K562 (cell line): ENCODE results near the gene EPB41L4B. TPM values are rescaled to one million over a fixed set of nuclear protein-coding genes. Genes with fewer than 3 reads are reported as not detected.

Source experiments
- ATAC-seq: fragments of 200-7000 bp; cut with Tn5 transposase; 3 replicates; pipeline ENCODE4 v1.9.1; 2020; ENCODE audit warnings: moderate library complexity
- BruUV-seq: library from RNA; stranded (reverse); fragments of 400-500 nt; replicated peaks from 2 replicates; lab custom pipeline; 2021; lab: Mats Ljungman, UMichigan
- CTCF ChIA-PET: fragments of 300-600 bp; formaldehyde crosslinking; extraction: SDS; loops from one replicate; lab custom pipeline; 2021; ENCODE audit warnings: low intra/inter-chr PET ratio; lab: Yijun Ruan, JAX
- POLR2A ChIA-PET: fragments of 300-600, 350-650 bp; sonication (Branson Sonifier 250); formaldehyde crosslinking; extraction: SDS; loops from one replicate; lab custom pipeline; 2021; ENCODE audit warnings: antibody characterized with exemption, inconsistent platforms; lab: Yijun Ruan, JAX
- DNase-seq, 4 experiments: peaks; one replicate each; pipeline versions ENCODE4 v3.0.0 to v3.0.0-alpha.2; 2011 to 2018; ENCODE audit warnings: low spot score in 3 of 4, mixed read lengths in 3 of 4; ENCODE audit errors: extremely low read depth in 1 of 4
- FAIRE-seq: peaks from 2 replicates; lab custom pipeline; 2011; peaks lifted over from hg19 to GRCh38; lab: Jason Lieb, UNC
- H2AFZ ChIP-seq: 2 replicates; pipeline ENCODE4 v1.6.0; 2011; ENCODE audit warnings: low read depth, low read length, control low read depth, inconsistent platforms
- H3K27ac ChIP-seq: fragments of 200-600 bp; 3 replicates; pipeline ENCODE4 v1.8.0; 2011; ENCODE audit warnings: low read depth, mild to moderate bottlenecking, control low read depth, inconsistent platforms, low read length, moderate library complexity, mixed read lengths; ENCODE audit errors: extremely low read depth
- H3K27me3 ChIP-seq, 2 experiments: fragments of 300-600 bp in 1 of 2; 2 replicates in 1 of 2; 3 replicates in 1 of 2; pipeline versions ENCODE4 v1.6.0 to v1.8.0; 2011; ENCODE audit warnings: inconsistent platforms in 2 of 2, low read length in 2 of 2, mild to moderate bottlenecking in 1 of 2, mixed read lengths in 1 of 2, moderate library complexity in 1 of 2; ENCODE audit not compliant: control insufficient read depth in 2 of 2, insufficient read depth in 2 of 2
- H3K36me3 ChIP-seq: fragments of 300-600 bp; 3 replicates; pipeline ENCODE4 v1.8.0; 2011; ENCODE audit warnings: mild to moderate bottlenecking, low read length, inconsistent platforms; ENCODE audit not compliant: control insufficient read depth, insufficient read depth
- H3K4me1 ChIP-seq, 2 experiments: fragments of 200-600 bp in 1 of 2; replicated peaks in 1 of 2; 2 replicates in 1 of 2; 3 replicates in 1 of 2; pipeline versions ENCODE4 v1.5.1 to v1.8.0; 2011; ENCODE audit warnings: inconsistent platforms in 2 of 2, low read length in 2 of 2, mild to moderate bottlenecking in 1 of 2, mixed read lengths in 1 of 2, moderate library complexity in 1 of 2; ENCODE audit not compliant: control insufficient read depth in 2 of 2, insufficient read depth in 2 of 2
- H3K4me2 ChIP-seq: 2 replicates; pipeline ENCODE4 v1.6.1; 2011; ENCODE audit warnings: low read length, control low read depth, inconsistent platforms, mixed read lengths; ENCODE audit not compliant: insufficient read depth
- H3K4me3 ChIP-seq: fragments of 200-600 bp; sonication (generic), shearing (Covaris generic); 2 replicates; pipeline ENCODE4 v1.5.1; 2016; ENCODE audit warnings: control low read depth, inconsistent platforms
- H3K79me2 ChIP-seq: fragments of 200-600 bp; 3 replicates; pipeline ENCODE4 v1.8.0; 2011; ENCODE audit warnings: low read length, inconsistent platforms; ENCODE audit not compliant: control insufficient read depth, insufficient read depth
- H3K9ac ChIP-seq, 2 experiments: 2 replicates each; pipeline versions ENCODE4 v1.6.0 to v1.6.1; 2011; ENCODE audit warnings: low read depth in 2 of 2, low read length in 2 of 2, control low read depth in 1 of 2, inconsistent platforms in 1 of 2, mild to moderate bottlenecking in 1 of 2, mixed read lengths in 1 of 2; ENCODE audit not compliant: insufficient read depth in 1 of 2
- H3K9me1 ChIP-seq: one replicate; pipeline ENCODE4 v1.6.0; 2011; ENCODE audit warnings: inconsistent platforms, mild to moderate bottlenecking, low read length, moderate library complexity; ENCODE audit not compliant: control insufficient read depth, insufficient read depth
- H3K9me3 ChIP-seq: replicated peaks from 2 replicates; pipeline ENCODE4 v1.5.1; 2011; ENCODE audit warnings: low read depth, low read length, inconsistent platforms; ENCODE audit not compliant: control insufficient read depth, insufficient read depth
- H4K20me1 ChIP-seq: replicated peaks from 2 replicates; pipeline ENCODE4 v1.6.1; 2011; ENCODE audit warnings: low read length, inconsistent platforms, mixed read lengths; ENCODE audit not compliant: control insufficient read depth, insufficient read depth
- WGBS: fragments of 100-300 bp; shearing (Covaris generic); methylation state at CpG from one replicate; pipeline ENCODE4 v1.1.6; 2016; ENCODE audit warnings: low coverage, mixed read lengths; ENCODE audit not compliant: insufficient coverage; ENCODE audit errors: missing lambda C conversion rate; 5-methylcytosine and 5-hydroxymethylcytosine counted together
- in situ Hi-C: fragments of 300-500 bp; cut with MboI; formaldehyde crosslinking; loops from 4 replicates; pipeline ENCODE4 v1.15.0; 2018; ENCODE audit warnings: inconsistent platforms, mixed read lengths
- intact Hi-C: fragments of 100-400 bp; cut with micrococcal nuclease; formaldehyde crosslinking; loops from 2 replicates; pipeline ENCODE4 v1.14.2; 2022
- polyA plus RNA-seq, 8 experiments: library from polyadenylated mRNA; depleted of rRNA in 4 of 8; stranded (reverse) in 5 of 8; unstranded in 3 of 8; fragments of >200 nt; fragmentation: Nextera tagmentation in 2 of 8; fragmentation: Illumina TruSeq in 1 of 8; extraction: Ambion mirVana in 2 of 8; extraction: Trizol in 1 of 8; gene quantifications; 2 replicates each; pipeline versions ENCODE4 v1.2.1 to v1.2.3, GENCODE V29; 2011 to 2014; ENCODE audit warnings: inconsistent platforms in 1 of 8, missing spikeins in 1 of 8
- total RNA-seq, 7 experiments: library from RNA; depleted of rRNA in 6 of 7; stranded (reverse); fragments of >200 nt in 6 of 7; fragmentation: Illumina TruSeq in 2 of 7; extraction: Trizol in 2 of 7; gene quantifications; 2 replicates each; pipeline versions ENCODE4 v1.2.1 to v1.2.3, GENCODE V29; 2011 to 2021; ENCODE audit warnings: low replicate concordance in 1 of 7
- TF ChIP-seq, protein P1 (sequence below): fragments of 450-650 bp; IDR thresholded peaks from 2 replicates; pipeline ENCODE4 v1.7.1; 2018; ENCODE audit warnings: mild to moderate bottlenecking, low read depth; ENCODE audit not compliant: partially characterized antibody
- TF ChIP-seq, protein P2 (sequence below), 2 experiments: fragments of 450-650 bp in 1 of 2; sonication (generic) in 1 of 2; formaldehyde crosslinking in 1 of 2; IDR thresholded peaks in 1 of 2; conservative IDR thresholded peaks in 1 of 2; 2 replicates each; pipeline versions ENCODE4 v1.6.1 to v1.8.1; 2016 to 2023; ENCODE audit warnings: mild to moderate bottlenecking in 2 of 2, moderate library complexity in 2 of 2, inconsistent platforms in 1 of 2, missing genetic modification reagents in 1 of 2

Gene EPB41L4B
- total and polyA plus RNA-seq, 9 of the 15 experiments (the other 6 are each of a cell fraction or from before 2014, with no cell fraction given), result 0.09 to 0.38 (median 0.21) TPM

- POLR2A ChIA-PET, result interaction anchor here (1.8 to 3.0 kb wide), 2 partner anchors 12 to 20 kb away, joined by 3 to 8 read pairs; partner anchors contain the start of gene TMEM245
- Histone ChIP-seq H3K27ac (no peak overlapping the region), H3K9ac (no peak overlapping the region), H3K9me3 (no peaks in the 10 kb centered on the region), H3K4me2 (no peak overlapping the region), H3K27me3 (no peaks in the 10 kb centered on the region), H4K20me1 (no peaks in the 10 kb centered on the region), H3K79me2 (no peaks in the 10 kb centered on the region), H3K4me1 (peaks cover 13 to 16% of the 10 kb centered on the region in 2 experiments; a peak in 4 of 5 replicates), H3K36me3 (no peaks in the 10 kb centered on the region), H2AFZ (no peak overlapping the region), H3K9me1 (no peaks in the 10 kb centered on the region), H3K4me3 (no peak overlapping the region)
- in situ Hi-C loops (no loop called here), intact Hi-C loops (no loop called here)
- WGBS, result 77% methylated on average over 1 of the region's 1 CpG
- FAIRE-seq (no peak), ATAC-seq (no peak), DNase-seq (no peak)
- TF ChIP-seq, protein P1, sequence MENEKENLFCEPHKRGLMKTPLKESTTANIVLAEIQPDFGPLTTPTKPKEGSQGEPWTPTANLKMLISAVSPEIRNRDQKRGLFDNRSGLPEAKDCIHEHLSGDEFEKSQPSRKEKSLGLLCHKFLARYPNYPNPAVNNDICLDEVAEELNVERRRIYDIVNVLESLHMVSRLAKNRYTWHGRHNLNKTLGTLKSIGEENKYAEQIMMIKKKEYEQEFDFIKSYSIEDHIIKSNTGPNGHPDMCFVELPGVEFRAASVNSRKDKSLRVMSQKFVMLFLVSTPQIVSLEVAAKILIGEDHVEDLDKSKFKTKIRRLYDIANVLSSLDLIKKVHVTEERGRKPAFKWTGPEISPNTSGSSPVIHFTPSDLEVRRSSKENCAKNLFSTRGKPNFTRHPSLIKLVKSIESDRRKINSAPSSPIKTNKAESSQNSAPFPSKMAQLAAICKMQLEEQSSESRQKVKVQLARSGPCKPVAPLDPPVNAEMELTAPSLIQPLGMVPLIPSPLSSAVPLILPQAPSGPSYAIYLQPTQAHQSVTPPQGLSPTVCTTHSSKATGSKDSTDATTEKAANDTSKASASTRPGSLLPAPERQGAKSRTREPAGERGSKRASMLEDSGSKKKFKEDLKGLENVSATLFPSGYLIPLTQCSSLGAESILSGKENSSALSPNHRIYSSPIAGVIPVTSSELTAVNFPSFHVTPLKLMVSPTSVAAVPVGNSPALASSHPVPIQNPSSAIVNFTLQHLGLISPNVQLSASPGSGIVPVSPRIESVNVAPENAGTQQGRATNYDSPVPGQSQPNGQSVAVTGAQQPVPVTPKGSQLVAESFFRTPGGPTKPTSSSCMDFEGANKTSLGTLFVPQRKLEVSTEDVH, result no peak
- TF ChIP-seq, protein P2, sequence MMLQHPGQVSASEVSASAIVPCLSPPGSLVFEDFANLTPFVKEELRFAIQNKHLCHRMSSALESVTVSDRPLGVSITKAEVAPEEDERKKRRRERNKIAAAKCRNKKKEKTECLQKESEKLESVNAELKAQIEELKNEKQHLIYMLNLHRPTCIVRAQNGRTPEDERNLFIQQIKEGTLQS (IDR thresholded peaks at IDR 0.05), result peak; percentile 34; the same call in 1 of the 2 replicates
- TF ChIP-seq, protein P2 (CRISPR knock-in tag; conservative IDR thresholded peaks at IDR 0.05), result no peak
- CTCF ChIA-PET, result no interaction called here
- no TSS peak for BruUV-seq
These were observed 181.0 kb downstream of the EPB41L4B start for GRCh38 chr9:109139851-109140250.
